Glutamatergic neuron (in vitro differentiated cells): ENCODE results near the gene APLP2. TPM values are rescaled to one million over a fixed set of nuclear protein-coding genes. Genes with fewer than 3 reads are reported as not detected.

Experiments used
- DNase-seq: peaks from one replicate; pipeline ENCODE4 v3.0.0; 2022
- H3K27ac Mint-ChIP-seq: one replicate; pipeline ENCODE4 v1.8.0; 2020; ENCODE audit warnings: mild to moderate bottlenecking, mixed read lengths, inconsistent platforms; ENCODE audit not compliant: unreplicated experiment
- H3K27me3 Mint-ChIP-seq: one replicate; pipeline ENCODE4 v1.8.0; 2020; ENCODE audit warnings: mild to moderate bottlenecking, moderate library complexity, mixed read lengths, inconsistent platforms; ENCODE audit not compliant: unreplicated experiment
- H3K36me3 Mint-ChIP-seq: one replicate; pipeline ENCODE4 v1.8.0; 2020; ENCODE audit warnings: mild to moderate bottlenecking, mixed read lengths, inconsistent platforms; ENCODE audit not compliant: unreplicated experiment
- H3K4me1 Mint-ChIP-seq: one replicate; pipeline ENCODE4 v1.8.0; 2020; ENCODE audit warnings: mild to moderate bottlenecking, low read depth, mixed read lengths, inconsistent platforms; ENCODE audit not compliant: unreplicated experiment
- H3K4me3 Mint-ChIP-seq: one replicate; pipeline ENCODE4 v1.8.0; 2020; ENCODE audit warnings: mild to moderate bottlenecking, mixed read lengths, inconsistent platforms; ENCODE audit not compliant: unreplicated experiment
- H3K9me3 Mint-ChIP-seq: one replicate; pipeline ENCODE4 v1.8.0; 2020; ENCODE audit warnings: mild to moderate bottlenecking, moderate library complexity, mixed read lengths, inconsistent platforms; ENCODE audit not compliant: unreplicated experiment
- CTCF ChIP-seq: fragments of 200-600 bp; sonication (generic); IDR thresholded peaks from one replicate; pipeline ENCODE4 v1.5.0; 2021; ENCODE audit not compliant: partially characterized antibody, unreplicated experiment
- total RNA-seq: library from RNA; stranded (reverse); fragmentation: NEBNext Ultra II Directional; extraction: Animal tissue kit (Norgen Biotek cat#: 25700); gene quantifications from one replicate; pipeline ENCODE4 v1.2.1, GENCODE V29; 2021; ENCODE audit not compliant: unreplicated experiment

Gene APLP2
- total RNA-seq, 1 donor from 2014 or later, result 183 TPM

DNA sequence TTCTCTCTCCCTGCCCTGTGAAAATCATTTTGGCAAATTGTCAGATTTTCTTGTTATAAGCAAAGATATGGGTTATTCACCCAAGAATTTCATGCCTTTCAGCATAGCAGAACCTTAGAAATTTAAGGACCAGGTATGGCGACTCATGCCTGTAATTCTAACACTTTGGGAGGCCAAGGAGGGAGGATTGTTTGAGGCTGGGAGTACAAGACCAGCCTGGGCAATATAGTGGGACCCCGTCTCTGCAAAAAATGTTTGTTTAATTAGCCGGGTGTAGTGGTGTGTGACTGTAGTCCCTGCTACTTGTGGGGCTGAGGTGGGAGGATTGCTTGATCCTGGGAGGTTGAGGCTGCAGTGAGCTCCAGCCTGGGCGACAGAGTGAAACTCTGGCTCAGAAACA is 27.6 kb downstream of the APLP2 start:
- H3K27ac Mint-ChIP-seq, result no peak overlapping the region

DNA sequence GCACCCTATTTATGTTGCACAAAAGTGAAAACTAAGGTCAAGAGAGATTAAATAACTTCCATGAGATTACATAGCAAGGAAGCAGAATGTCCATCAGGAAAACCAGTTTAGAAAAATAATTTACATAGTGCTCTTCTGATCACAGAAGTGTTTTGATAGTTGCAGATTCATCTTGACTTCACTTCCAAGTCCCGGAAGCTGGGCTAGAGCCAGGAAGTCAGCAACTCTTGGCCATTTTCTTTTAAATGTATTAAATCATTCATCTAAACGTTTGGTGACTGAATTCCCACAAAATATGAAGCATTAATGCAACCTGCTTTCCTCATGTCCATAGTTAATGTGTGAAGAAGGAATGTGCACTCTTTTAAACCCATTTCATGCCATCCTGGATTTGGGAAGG is 29.7 kb downstream of the APLP2 start:
- no peak for TF ChIP-seq CTCF
- Mint-ChIP-seq H3K36me3 (no peaks in the 10 kb centered on the region), H3K9me3 (peaks cover 2% of the 10 kb centered on the region), H3K4me3 (no peak overlapping the region), H3K27me3 (peaks cover 2% of the 10 kb centered on the region), H3K4me1 (peaks cover 8% of the 10 kb centered on the region), H3K27ac (no peak overlapping the region)
- no peak for DNase-seq

More for the DNA sequence above, 27.6 kb downstream of the APLP2 start:
- Mint-ChIP-seq H3K27me3 (peaks cover 3% of the 10 kb centered on the region), H3K9me3 (peaks cover 3% of the 10 kb centered on the region), H3K4me1 (peaks cover 6% of the 10 kb centered on the region), H3K36me3 (peaks cover 7% of the 10 kb centered on the region), H3K4me3 (no peak overlapping the region)
- no peak for DNase-seq
- TF ChIP-seq CTCF, result no peak

DNA sequence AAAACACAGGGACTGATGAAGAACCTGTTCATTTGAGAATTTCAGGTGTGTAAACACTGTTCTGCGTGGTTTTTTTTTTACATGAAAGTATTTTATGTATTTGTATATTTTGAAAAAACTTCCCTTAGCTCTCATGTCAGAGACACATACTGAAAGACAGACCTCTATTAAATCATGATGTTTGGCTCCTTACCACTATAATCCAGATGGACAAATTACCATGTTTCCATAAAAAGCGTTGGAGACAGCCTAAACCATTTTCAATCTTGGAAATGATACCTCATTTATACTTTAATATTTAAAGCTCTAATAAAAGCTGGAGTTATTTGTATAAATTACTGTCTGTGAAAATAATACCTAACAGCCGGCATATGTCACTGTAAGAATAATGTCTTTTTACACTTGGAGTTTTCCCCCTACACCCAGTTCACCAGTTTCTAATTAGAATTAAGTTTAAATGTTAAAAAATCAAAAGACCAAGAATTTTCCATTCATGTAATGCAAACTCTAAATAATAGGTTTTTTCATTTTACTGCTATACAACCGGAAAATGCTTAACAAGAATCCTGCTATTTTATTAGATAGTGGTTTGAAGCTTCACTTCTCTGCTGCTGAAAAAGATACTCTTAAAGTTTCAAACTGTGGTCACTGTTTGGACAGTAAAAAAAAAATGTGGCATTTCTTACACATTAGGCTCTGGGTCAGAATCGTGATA is 30.8 kb downstream of the APLP2 start:
- no peak overlapping the region for H3K4me3 Mint-ChIP-seq
- DNase-seq, result no peak
- no peak for TF ChIP-seq CTCF

GRCh38 chr11:130101661-130102060 is 32.0 kb downstream of the APLP2 start:
- Mint-ChIP-seq H3K4me3 (no peak overlapping the region), H3K27ac (no peak overlapping the region), H3K36me3 (no peaks in the 10 kb centered on the region), H3K4me1 (peaks cover 8% of the 10 kb centered on the region), H3K27me3 (no peaks in the 10 kb centered on the region), H3K9me3 (peaks cover 2% of the 10 kb centered on the region)
- DNase-seq, result no peak
- TF ChIP-seq CTCF, result no peak

More for the DNA sequence above, 30.8 kb downstream of the APLP2 start:
- peaks cover 8% of the 10 kb centered on the region for H3K4me1 Mint-ChIP-seq
- H3K27ac Mint-ChIP-seq, result no peak overlapping the region
- H3K27me3 Mint-ChIP-seq, result no peaks in the 10 kb centered on the region
- H3K9me3 Mint-ChIP-seq, result peaks cover 2% of the 10 kb centered on the region
- H3K36me3 Mint-ChIP-seq, result no peaks in the 10 kb centered on the region

GRCh38 chr11:130102301-130103249 is 32.9 kb downstream of the APLP2 start:
- TF ChIP-seq CTCF, result no peak
- H3K27ac Mint-ChIP-seq, result no peak overlapping the region
- H3K36me3 Mint-ChIP-seq, result no peaks in the 10 kb centered on the region
- peaks cover 8% of the 10 kb centered on the region for H3K4me1 Mint-ChIP-seq
- no peaks in the 10 kb centered on the region for H3K9me3 Mint-ChIP-seq
- DNase-seq, result no peak
- H3K4me3 Mint-ChIP-seq, result no peak overlapping the region
- no peaks in the 10 kb centered on the region for H3K27me3 Mint-ChIP-seq
